VCaP (cell line): ENCODE results near the gene PAAF1.

ENCODE experiments used
- H3K27ac ChIP-seq: fragments of 450-650 bp; 2 replicates; pipeline ENCODE4 v1.5.1; 2017
- TF ChIP-seq, protein P1 (sequence below): fragments of 450-650 bp; conservative IDR thresholded peaks from 2 replicates; pipeline ENCODE4 v1.5.1; 2017; ENCODE audit warnings: mild to moderate bottlenecking, moderate library complexity

Gene PAAF1

DNA sequence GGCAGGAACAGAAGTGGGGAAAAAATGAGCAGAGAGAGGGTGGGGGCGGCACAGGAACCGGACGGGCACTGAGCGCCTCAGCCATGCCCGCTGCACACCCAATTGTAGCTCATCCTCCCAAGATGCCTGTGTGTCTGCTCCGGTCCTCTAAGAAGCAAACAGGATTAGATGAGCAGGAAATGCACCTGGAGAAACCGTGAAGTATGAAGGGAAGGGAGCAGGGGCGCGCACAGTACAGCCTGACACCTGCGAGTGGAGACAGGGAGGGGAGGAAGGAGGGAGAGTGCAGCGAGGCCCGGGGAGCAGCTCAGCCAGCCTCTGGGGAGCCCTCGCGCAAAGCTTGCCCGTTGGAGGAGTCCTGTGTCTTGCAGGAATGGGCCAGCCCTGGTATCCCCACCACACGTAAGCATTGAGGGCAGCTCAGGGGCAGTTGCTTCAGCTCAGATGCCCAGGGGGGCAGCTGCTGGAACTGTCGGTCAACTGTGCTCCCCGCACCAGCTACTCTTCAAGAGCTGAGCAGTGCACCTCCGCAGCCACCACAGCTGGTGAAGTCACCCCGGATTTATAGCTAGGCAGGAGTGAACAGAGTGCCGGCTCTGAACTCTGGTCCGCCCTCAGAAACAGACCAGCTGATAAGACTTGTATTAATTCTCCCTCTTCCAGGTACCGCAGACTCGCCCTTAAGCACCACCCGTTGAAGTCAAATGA, 81.0 kb downstream of the PAAF1 start:
- TF ChIP-seq, protein P1, sequence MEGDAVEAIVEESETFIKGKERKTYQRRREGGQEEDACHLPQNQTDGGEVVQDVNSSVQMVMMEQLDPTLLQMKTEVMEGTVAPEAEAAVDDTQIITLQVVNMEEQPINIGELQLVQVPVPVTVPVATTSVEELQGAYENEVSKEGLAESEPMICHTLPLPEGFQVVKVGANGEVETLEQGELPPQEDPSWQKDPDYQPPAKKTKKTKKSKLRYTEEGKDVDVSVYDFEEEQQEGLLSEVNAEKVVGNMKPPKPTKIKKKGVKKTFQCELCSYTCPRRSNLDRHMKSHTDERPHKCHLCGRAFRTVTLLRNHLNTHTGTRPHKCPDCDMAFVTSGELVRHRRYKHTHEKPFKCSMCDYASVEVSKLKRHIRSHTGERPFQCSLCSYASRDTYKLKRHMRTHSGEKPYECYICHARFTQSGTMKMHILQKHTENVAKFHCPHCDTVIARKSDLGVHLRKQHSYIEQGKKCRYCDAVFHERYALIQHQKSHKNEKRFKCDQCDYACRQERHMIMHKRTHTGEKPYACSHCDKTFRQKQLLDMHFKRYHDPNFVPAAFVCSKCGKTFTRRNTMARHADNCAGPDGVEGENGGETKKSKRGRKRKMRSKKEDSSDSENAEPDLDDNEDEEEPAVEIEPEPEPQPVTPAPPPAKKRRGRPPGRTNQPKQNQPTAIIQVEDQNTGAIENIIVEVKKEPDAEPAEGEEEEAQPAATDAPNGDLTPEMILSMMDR = no peak
- H3K27ac ChIP-seq = no peak overlapping the region

DNA sequence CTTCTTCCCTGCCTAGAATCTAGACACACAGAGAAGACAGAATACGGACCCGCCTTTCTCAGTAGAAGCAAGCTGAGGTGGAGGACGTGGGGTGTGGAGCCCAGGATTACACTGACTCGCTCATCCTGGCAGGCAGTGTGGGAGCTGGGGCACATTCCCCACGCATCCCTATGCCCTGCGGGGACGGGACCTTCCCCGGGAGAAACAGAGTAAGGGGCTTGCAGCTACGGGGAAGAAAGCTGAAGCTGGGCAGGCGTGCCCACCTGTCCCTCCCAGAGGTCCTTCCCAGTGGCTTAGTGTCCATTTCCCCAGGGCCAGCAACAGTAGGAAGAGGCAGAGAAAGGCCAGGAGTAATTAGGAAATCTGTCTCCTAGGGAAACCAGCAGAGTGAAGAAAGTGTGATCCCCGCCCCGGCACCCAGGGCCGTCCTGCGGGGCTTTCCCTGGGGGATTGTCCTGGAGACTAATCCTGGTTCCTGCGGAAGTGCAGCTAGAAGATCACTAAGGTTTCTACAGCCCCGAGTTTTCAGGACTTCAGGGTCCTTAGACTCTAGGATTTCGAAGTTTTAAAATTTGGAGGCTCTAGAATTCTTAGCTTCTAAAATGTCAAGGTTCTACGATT, 81.8 kb downstream of the PAAF1 start:
- H3K27ac ChIP-seq = no peak overlapping the region
- TF ChIP-seq, protein P1 = no peak

DNA sequence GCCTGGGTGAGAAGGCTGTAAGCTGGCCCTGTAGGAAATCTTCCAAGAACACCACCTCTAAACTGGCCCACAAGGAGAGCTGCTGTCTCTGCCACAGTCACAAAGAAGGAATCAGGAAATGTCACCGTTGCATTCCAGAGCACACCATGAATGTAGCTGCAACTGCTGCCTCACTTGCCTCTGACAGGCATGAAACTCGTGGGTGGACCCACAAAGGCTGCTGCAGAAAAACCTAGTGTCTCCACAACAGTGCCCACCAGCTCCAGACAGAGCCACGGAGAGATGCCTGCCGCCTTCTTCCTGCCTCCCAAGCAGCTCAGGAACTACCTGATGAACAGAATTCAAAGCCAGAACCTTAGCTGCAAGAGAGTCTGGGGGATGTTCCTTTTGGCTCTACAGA, 84.5 kb downstream of the PAAF1 start:
- H3K27ac ChIP-seq = no peak overlapping the region
- TF ChIP-seq, protein P1 = no peak

DNA sequence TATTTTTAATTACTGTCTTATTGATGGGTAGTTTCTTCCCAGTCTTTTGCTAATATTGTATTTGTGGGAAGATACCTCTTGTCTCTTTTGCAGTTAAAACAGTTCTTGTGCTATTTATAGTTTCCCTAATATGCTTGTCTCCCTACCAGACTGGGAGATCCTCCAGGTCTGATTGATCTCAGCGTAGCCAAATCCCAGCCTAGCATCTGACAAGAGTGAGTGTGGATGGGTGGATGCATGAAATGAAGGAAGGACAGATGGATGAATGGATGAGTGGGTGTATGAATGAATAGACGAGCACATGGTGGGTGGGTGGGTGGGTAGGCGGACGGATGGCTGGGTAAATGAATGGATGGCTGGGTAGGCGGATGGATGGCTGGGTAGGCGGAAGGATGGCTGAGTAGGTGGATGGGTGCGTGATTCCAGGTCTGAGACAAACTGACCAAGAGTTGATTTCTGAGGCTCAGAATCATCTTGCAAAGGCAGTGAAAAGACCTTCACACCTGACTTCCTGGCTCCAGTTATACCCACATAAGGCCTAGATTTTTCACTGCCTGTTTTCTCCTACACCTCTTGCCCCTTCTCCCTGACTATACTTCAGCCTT, 85.4 kb downstream of the PAAF1 start:
- TF ChIP-seq, protein P1 = no peak
- no peak overlapping the region for H3K27ac ChIP-seq

- H3K27ac ChIP-seq = no peak overlapping the region
- TF ChIP-seq, protein P1 = no peak
Observed at GRCh38 chr11:73963861-73964260, 87.1 kb downstream of the PAAF1 start.

DNA sequence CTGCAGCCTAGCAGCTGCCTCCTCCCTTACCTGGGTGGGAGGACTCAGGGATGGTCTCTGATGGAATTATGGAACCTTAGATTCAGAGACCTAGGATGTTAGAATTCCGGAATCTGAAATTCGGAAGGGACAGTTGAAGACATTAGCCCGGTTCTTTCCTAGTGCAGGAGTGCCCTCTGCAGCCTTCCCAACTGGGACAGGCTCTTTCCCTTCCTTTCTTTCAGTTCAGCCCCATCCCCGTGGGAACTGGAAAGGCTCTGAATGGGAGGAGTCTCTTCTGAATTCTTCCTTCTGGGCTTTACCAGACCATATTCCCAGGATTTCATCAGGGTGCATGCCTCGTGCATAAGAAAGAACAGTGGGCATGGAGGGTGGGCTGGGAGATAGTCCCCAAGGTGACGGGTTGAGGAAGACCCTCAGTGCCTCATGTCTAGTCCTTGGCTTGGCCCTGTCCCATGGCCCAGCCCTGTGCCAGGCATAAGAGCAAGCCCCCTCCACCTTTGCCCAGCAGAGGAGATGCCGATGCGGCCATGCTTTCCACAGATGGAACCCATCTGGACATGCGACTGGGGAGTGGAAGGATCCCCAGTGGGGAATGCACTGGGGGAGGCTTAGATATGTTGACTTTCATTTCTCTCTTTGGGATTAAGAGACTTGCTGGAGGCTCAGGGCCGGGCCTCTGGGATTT, 88.4 kb downstream of the PAAF1 start:
- TF ChIP-seq, protein P1 = no peak

DNA sequence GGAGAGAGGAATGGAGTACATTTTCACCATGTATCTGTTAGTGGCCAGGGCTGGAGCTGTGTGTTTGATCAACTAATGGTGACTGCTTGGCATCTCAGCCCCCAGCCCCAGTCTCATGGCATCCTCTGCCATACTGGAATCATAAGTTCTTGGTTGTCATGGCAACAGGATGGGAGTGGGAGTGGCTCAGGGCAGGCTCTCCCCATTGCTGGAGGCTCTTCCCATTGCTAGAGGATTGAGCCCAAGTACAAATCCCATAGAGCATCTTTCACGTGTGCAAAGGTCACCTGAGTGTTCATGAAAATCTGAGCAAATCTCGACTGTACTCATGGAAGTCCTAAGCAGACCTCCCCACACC, 88.9 kb downstream of the PAAF1 start:
- no peak overlapping the region for H3K27ac ChIP-seq
- TF ChIP-seq, protein P1 = no peak

More for the DNA sequence above, 88.4 kb downstream of the PAAF1 start:
- peak overlapping the region; percentile 7; the same call in 1 of the 2 replicates for H3K27ac ChIP-seq
